ENCODE measurements around the gene PTOV1. TPM values are rescaled to one million over a fixed set of nuclear protein-coding genes. Genes with fewer than 3 reads are reported as not detected.

PTOV1 gene
- total RNA-seq, 2 donors from 2014 or later: 64.6 to 81.0 TPM

DNA sequence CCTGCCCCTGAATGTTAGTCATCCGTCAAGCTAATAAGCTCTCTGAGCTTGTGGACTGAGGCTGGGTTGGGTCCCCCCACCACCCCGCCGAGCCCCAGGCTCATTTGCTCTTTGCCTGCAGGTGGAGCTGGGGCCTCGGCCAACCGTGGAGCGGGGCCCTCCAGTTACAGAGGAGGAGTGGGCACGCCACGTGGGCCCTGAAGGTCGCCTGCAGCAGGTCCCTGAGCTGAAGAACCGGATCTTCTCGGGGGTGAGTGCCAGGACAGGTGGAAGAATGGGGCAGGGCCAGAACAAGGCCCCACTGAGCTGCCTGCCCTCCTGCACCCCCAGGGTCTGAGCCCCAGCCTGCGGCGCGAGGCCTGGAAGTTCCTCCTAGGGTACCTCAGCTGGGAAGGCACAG lies 31.7 kb downstream of the PTOV1 start:
- TF ChIP-seq, protein P1, sequence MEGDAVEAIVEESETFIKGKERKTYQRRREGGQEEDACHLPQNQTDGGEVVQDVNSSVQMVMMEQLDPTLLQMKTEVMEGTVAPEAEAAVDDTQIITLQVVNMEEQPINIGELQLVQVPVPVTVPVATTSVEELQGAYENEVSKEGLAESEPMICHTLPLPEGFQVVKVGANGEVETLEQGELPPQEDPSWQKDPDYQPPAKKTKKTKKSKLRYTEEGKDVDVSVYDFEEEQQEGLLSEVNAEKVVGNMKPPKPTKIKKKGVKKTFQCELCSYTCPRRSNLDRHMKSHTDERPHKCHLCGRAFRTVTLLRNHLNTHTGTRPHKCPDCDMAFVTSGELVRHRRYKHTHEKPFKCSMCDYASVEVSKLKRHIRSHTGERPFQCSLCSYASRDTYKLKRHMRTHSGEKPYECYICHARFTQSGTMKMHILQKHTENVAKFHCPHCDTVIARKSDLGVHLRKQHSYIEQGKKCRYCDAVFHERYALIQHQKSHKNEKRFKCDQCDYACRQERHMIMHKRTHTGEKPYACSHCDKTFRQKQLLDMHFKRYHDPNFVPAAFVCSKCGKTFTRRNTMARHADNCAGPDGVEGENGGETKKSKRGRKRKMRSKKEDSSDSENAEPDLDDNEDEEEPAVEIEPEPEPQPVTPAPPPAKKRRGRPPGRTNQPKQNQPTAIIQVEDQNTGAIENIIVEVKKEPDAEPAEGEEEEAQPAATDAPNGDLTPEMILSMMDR (IDR thresholded peaks at IDR 0.05): no peak
- H3K36me3 ChIP-seq: peaks cover 51% of the 10 kb centered on the region

DNA sequence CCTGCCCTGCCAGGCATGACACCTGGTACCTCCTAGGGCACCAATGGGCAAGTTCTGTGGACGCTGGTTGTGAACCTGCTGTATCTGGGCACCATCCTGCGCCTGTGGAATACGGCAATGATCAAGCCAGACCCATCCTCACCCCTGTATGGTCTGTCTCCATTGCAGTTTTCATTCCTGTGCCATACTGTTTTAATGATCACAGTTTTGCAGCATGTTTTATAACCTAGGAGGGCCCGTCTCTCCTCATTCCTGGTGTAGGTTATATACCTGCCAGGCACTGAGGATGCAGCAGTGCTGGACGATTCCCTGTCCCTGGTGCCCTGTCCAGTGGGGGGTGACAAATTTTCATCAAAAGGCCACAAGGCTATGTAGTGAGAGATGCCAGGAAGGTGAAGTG lies 32.1 kb downstream of the PTOV1 start:
- Histone ChIP-seq H3K27ac (no peak overlapping the region), H3K27me3 (no peaks in the 10 kb centered on the region), H3K9me3 (no peaks in the 10 kb centered on the region), H3K4me3 (no peak overlapping the region), H3K36me3 (peaks cover 51% of the 10 kb centered on the region), H3K4me1 (peaks cover 0 to 12% of the 10 kb centered on the region in 2 donors)
- DNase-seq (ENCODE audit: low spot score): no peak
- TF ChIP-seq, protein P1 (IDR thresholded peaks at IDR 0.05): no peak

More for the DNA sequence above, 31.7 kb downstream of the PTOV1 start:
- Histone ChIP-seq H3K27ac (no peak overlapping the region), H3K9me3 (no peaks in the 10 kb centered on the region), H3K4me1 (peaks cover 0 to 14% of the 10 kb centered on the region in 2 donors), H3K27me3 (no peaks in the 10 kb centered on the region), H3K4me3 (no peak overlapping the region)
- DNase-seq (ENCODE audit: low spot score): no peak

DNA sequence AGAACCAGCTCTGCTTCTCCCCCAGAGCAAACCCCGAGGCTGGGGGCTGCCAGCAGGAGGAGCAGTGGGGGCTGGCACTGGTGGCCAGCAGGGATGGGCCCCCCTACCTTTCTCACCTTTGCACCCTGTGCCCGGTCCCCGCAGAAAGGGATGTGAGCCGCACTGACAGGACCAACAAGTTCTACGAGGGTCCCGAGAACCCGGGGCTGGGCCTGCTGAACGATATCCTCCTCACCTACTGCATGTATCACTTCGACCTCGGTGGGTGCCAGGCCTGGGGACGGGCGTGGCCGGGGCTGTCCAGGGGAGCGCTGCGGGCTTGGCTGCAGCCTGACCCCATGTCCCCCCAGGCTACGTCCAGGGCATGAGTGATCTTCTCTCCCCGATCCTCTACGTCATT lies 33.1 kb downstream of the PTOV1 start:
- TF ChIP-seq, protein P1 (IDR thresholded peaks at IDR 0.05): no peak
- DNase-seq (ENCODE audit: low spot score): no peak
- no peak overlapping the region for H3K4me3 ChIP-seq
- H3K27me3 ChIP-seq: no peaks in the 10 kb centered on the region
- H3K36me3 ChIP-seq: peaks cover 55% of the 10 kb centered on the region
- H3K9me3 ChIP-seq: no peaks in the 10 kb centered on the region
- H3K27ac ChIP-seq: no peak overlapping the region
- H3K4me1 ChIP-seq: peaks cover 0 to 2% of the 10 kb centered on the region in 2 donors

DNA sequence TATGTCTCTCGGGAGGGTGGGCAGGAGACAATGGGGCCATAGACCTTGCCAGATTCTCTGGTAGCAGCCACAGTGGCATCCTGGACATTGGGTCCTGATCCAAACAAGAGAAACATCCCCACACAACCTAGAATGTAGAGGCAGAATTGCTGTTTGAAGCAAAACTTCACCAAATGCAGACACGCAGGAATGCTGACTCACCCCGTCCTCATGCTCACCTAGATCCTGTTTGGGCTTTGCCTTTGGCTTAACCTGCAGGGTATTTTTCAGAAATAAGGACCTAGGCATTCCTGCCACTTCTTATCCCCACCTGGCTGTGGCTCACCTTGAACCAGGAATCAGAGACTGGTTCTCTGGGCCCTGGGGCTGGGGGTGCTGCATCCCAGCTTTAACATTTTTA lies 33.8 kb downstream of the PTOV1 start:
- Histone ChIP-seq H3K4me3 (no peak overlapping the region), H3K9me3 (no peaks in the 10 kb centered on the region), H3K36me3 (peaks cover 55% of the 10 kb centered on the region), H3K27ac (no peak overlapping the region), H3K4me1 (peaks cover 0 to under 1% of the 10 kb centered on the region in 2 donors), H3K27me3 (no peaks in the 10 kb centered on the region)
- TF ChIP-seq, protein P1 (IDR thresholded peaks at IDR 0.05): no peak
- no peak for DNase-seq (ENCODE audit: low spot score)

DNA sequence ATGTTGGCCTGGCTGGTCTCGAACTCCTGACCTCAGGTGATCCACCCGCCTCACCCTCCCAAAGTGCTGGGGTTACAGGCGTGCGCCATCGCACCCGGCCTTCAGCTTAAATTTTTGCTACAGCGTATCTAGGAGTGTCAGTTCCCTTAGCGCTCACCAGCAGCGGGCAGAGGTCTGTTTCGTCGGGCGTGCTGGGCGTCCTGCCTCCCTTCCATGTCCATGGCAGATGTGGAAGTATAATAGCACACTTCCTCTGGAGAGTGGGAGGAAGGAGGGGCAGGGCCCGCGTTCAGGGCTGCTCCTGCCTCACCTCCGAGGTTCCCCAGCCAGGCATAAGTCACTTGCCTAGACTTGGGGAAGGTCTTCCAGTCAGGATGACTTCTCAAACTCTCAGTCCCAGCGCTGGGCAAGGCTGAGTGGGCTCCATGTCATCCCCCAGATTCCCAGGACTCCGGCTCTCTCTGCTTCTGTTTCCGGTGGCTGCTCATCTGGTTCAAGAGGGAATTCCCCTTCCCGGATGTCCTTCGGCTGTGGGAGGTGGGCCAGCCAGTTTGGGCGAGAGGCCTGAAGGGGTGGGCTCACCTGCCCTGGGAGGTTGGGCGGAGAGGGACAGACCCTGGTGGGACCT lies 36.2 kb downstream of the PTOV1 start:
- TF ChIP-seq, protein P1 (IDR thresholded peaks at IDR 0.05): no peak
- peaks cover 34% of the 10 kb centered on the region for H3K36me3 ChIP-seq
- H3K27ac ChIP-seq: no peak overlapping the region
- DNase-seq (ENCODE audit: low spot score): no peak
- peaks cover 0 to 13% of the 10 kb centered on the region in 2 donors for H3K4me1 ChIP-seq
- H3K9me3 ChIP-seq: no peaks in the 10 kb centered on the region
- no peak overlapping the region for H3K4me3 ChIP-seq
- no peaks in the 10 kb centered on the region for H3K27me3 ChIP-seq
